Hippocampal formation (tissue), 2 donors: ENCODE data around the gene ULK2.

Experiments
- DNase-seq, 2 donors: peaks; one replicate each; lab custom pipeline; 2025; lab: John Stamatoyannopoulos, UW

ULK2 gene

GRCh38 chr17:19747159-19747719, 120.5 kb downstream of the ULK2 start:
- DNase-seq, result no peak

GRCh38 chr17:19746517-19746916, 121.2 kb downstream of the ULK2 start:
- no peak for DNase-seq

GRCh38 chr17:19744922-19745757, 122.6 kb downstream of the ULK2 start:
- peak; percentile 54 to 83 for DNase-seq

- DNase-seq, result no peak
Observed at GRCh38 chr17:19744492-19744891, 123.2 kb downstream of the ULK2 start.

- no peak for DNase-seq
Observed at GRCh38 chr17:19743101-19744100, 124.3 kb downstream of the ULK2 start.

GRCh38 chr17:19742495-19742894, 125.2 kb downstream of the ULK2 start:
- no peak for DNase-seq

GRCh38 chr17:19741832-19742457, 125.8 kb downstream of the ULK2 start:
- DNase-seq, result no peak

- no peak for DNase-seq
Observed at GRCh38 chr17:19740933-19741332, 126.8 kb downstream of the ULK2 start.

GRCh38 chr17:19739241-19740201, 128.2 kb downstream of the ULK2 start:
- no peak for DNase-seq

- DNase-seq, result no peak
Observed at GRCh38 chr17:19738757-19739156, 129.0 kb downstream of the ULK2 start.

GRCh38 chr17:19738073-19738449, 129.7 kb downstream of the ULK2 start:
- no peak for DNase-seq

- no peak for DNase-seq
Observed at GRCh38 chr17:19737305-19738072, 130.2 kb downstream of the ULK2 start.

- DNase-seq, result no peak
Observed at GRCh38 chr17:19736071-19736470, 131.7 kb downstream of the ULK2 start.

- no peak for DNase-seq
Observed at GRCh38 chr17:19733953-19734526, 133.7 kb downstream of the ULK2 start.

GRCh38 chr17:19731626-19732025, 136.1 kb downstream of the ULK2 start:
- DNase-seq, result no peak

- DNase-seq, result no peak
Observed at GRCh38 chr17:19730843-19731242, 136.9 kb downstream of the ULK2 start.

GRCh38 chr17:19729900-19730299, 137.8 kb downstream of the ULK2 start:
- no peak for DNase-seq

- DNase-seq, result peak; percentile 75 to 76
Observed at GRCh38 chr17:19728084-19728495, 139.6 kb downstream of the ULK2 start.

- DNase-seq, result peak; percentile 80 to 97
Observed at GRCh38 chr17:19727501-19728078, 140.1 kb downstream of the ULK2 start.
